Measurements from ENCODE around the gene SH3BP4. TPM values are rescaled to one million over a fixed set of nuclear protein-coding genes. Genes with fewer than 3 reads are reported as not detected.

The SH3BP4 gene
- total RNA-seq, 1 experiment from 2014 or later, result 98.8 TPM

DNA sequence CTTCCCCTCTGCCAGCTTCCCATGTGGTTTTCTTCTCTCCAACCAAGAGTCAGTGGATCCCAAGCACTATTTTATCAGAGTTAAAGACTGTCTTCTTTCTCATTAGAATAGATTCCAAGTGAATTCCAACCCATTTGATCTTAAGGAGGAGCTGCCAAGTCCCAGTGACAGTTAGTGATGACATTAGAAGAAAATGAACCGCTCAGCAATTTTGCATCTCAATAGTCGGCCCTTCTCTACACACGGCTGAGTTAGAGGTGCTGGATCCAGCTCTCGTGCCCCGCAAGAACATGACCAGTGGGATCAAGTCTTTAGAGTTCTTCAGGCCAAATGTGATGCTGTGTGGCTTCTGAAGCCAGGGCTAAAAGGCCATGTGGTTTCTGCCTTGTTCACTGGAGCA, 132.6 kb downstream of the SH3BP4 start:
- no peak for DNase-seq (ENCODE audit: low read depth)

DNA sequence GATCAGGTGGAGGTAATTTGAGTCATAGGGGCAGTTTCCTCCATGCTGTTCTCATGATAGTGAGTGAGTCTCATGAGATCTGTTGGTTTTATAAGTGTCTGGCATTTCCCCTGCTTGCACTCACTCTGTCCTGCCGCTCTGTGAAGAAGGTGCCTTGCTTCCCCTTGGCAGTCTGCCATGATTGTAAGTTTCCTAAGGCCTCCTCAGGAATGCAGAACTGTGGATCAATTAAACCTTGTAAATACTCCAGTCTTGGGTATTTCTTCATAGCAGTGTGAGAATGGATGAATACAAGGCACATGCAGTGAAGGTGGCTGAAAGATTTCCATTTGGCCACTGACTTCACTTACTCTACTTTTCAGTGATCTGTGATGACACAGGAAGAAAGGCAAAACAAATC, 133.7 kb downstream of the SH3BP4 start:
- DNase-seq (ENCODE audit: low read depth), result no peak

DNA sequence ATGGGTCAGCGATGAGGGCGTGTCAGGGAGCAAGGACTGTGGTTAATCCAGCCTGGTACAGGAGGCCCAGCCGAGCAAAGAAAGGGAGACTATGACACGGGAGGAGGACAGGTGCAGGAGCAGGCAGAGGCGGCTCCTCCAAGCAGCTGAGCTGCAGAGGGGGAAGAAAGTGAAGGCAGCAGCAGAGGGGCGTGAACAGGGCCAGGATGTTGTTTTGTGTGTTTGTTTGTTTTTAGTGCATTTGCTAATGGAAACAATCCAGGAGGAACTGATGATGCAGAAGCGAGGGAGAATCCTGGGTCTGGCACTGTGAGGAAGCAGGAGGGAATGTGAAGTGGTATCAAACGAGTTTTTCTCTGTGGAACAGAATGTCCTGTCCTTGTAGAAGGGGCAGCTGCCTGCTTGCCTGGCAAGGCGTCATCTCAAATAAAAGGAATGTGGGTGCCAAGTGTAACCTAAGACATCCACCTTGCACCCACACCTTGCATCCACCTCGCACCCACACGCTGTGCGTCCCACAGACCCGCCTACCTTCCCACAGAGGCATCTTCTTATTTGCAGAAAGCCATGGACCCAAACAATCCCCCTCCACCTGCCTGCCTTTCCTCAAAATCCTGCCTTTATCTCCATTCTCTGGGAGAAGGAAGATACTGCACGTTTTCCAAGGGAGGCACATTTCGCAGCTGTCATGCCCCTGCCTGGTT, 134.8 kb downstream of the SH3BP4 start:
- no peak for DNase-seq (ENCODE audit: low read depth)

DNA sequence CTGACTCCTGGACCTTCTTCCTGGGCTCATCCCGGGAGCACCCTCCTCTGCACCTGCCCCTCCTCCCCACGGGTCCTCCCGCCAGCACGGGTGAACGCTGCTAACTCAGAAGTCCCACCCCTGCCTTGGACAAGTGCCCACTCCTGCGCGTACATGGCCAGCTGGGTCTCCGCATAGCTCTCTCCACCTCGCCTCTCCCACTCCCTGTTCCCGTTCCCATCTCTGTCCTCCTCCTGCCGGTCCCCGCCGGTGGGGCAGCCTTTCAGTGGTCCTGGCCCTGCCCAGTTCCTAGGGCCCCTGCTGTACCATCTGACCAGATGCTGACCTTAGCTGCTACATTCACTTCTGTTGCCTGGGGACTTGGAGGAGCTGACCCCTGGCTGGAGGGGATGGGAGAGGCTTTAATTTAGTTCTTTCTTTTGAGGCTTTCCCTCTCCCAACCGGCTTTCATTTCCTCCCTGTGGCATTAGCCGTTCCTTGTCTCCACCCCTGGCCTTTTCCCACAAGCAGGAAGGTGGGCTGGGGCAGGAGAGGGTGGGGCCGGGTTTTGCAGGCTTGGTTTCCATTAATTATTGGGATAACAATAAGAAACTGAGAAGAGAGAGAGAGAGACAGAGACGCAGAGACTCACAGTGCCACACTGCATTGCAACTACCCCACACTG, 136.1 kb downstream of the SH3BP4 start:
- DNase-seq (ENCODE audit: low read depth), result no peak

DNA sequence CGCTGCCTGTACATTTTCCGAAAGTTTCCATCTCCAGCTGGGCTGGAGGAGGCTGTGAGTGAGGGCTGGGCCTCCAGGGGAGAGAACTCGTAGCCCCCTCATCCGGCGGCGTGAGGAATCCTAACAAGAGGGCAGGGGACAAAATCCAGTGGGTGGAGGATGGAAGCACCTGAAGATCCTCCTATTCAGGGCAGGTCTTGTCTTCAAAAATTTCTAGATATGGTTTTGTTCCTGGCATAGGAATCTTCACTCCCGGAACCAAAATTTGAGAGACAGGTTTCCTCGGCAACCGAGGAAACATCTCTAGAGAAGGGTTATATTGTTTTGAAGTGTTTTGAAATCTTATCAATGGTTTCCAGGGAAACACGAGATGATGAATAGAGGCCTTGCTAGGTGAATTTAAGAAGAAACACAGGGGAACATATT, 136.7 kb downstream of the SH3BP4 start:
- DNase-seq (ENCODE audit: low read depth), result peak; percentile 25

DNA sequence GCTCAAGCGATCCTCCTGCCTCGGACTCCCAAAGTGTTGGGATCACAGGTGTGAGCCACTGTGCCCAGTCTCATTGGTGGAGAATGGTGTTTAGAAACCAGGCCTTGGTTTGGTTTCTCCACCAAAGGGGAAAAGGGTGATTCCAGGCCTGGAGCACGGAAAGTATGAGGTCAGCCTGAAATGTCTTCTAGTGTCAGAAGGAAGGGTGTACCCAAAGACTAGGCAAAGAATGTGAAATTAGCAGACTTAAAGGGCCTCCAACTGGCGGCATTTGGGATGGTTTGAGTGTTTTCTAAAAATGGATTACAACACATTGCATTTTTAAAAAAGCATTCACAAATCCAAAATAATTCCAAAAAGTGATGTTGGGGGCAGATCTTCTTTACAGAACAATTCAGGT, 139.6 kb downstream of the SH3BP4 start:
- DNase-seq (ENCODE audit: low read depth), result no peak

DNA sequence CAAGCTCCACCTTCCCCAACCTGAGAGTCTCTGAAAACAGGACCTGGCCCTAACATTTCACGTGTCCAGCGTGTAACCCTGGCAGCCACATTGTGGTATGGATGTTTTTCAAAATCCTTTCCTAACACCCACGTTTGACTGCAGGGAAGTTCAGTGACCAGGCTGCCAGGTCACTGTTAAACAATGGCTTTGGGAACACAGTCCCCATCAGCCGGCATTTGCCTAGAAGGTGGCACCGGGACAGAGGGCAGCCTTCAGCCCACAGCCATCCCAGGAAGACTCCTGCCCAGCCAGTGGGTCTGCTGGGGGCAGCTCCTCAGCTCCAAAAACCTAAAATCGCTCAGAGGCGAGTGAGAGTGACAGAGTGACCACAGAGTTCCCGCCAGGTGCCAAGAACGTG, 140.2 kb downstream of the SH3BP4 start:
- DNase-seq (ENCODE audit: low read depth), result no peak

DNA sequence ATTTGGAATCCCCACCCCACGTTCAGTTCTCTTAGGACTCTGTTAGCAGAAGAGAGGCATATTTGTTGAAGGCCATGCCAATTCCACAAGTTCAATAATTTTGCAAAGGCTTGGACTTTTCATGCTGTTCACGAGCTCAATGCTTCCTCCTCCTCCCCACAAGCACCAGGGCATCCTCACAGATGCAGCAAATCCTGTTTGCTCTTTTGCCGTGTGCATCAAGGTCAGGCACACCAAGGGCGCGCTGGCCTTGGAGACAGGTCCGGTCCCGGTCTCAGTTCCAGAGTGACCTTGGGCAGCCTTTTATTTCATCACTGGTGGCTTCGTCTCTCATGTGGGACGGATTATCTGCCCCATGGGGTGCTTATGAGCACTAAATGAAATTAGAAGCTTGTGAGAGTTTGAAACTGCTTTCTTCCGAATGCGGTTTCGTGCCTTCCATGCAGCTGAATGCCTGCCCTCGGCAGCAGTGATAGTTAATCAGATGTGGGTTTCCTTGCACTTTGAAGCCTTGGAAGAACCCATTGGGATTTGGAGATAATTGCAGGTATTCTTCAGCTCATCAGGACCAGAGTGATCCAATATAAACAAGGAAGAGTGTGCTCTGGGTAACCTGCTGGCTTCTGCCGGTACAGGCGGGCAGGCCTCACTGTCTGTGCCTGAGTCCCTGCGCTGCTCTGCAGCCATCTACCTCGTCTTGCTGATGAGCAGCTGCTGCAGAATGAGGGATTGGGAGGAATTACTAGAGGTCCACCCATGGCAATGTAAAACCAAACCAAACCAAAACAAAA, 140.8 kb downstream of the SH3BP4 start:
- DNase-seq (ENCODE audit: low read depth), result no peak

DNA sequence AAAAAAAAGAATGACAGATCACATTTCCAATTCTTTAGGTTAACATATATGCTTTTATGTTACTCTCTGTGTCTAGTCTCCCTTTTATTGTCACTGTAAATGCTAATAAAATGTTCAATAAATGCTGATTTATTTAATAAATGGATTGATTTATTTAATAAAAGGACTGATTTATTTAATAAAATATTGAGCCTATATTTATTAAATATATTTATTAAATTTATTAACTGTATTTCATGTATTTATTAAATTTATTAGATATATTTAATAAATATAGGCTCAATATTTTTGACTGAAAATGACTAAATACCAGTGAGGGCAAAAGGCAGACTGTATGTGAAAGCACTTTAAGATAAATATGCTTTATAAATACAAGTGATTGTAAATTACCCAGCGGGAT, 142.6 kb downstream of the SH3BP4 start:
- DNase-seq (ENCODE audit: low read depth), result no peak

DNA sequence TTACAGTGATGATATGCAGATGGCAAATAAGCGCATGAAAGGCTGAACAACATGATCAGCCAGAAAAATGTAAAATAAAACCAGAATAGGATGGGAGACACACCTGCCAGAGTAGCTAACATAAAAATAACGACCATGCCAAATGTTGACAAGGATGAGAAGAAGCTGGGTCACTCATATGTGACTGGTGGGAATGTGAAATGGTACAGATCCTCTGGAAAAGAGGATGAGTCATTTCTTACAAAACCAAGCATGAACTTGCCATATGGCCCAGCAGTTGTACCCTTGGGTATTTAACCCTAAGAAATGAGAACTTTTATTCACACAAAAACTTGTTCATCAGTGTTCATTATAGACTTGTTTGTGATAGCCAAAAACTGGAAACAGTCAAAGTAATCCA, 143.8 kb downstream of the SH3BP4 start:
- DNase-seq (ENCODE audit: low read depth), result no peak

DNA sequence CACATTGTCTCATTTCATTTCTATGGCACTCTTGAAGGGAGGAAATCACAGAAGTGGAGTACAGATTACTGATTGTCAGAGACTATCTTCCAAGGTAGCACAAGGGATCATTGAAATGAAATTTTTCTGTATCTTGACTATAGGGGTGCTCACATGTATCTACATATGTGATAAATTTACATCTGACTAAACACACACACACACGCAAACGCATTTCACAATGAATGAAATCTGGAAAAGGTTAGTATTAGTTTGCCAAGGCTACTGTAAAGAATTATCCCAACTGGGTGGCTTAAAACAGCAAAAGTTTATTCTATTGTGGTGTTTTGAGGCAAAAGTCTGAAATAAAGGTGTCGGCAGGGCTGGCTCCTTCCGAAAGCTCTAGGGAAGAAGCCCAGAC, 144.6 kb downstream of the SH3BP4 start:
- DNase-seq (ENCODE audit: low read depth), result no peak

DNA sequence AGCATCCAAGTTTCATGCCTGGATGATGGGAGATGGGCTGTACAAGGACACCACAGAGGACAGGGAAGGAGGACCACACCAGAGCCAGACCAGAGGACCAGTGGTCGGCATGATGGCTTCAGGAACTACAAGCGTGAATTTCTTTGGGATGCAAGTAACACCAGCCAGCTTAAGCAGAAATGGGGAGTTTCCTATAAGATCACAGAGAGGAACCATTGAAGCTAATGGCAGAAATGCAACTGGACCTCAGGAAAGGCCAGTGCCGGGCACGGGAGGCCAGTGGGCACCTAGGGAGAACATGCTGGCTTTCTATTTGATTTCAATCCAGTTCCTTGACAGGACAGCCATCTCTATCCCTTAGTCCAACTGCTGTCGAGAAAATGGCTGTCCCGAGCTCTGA, 145.4 kb downstream of the SH3BP4 start:
- no peak for DNase-seq (ENCODE audit: low read depth)

DNA sequence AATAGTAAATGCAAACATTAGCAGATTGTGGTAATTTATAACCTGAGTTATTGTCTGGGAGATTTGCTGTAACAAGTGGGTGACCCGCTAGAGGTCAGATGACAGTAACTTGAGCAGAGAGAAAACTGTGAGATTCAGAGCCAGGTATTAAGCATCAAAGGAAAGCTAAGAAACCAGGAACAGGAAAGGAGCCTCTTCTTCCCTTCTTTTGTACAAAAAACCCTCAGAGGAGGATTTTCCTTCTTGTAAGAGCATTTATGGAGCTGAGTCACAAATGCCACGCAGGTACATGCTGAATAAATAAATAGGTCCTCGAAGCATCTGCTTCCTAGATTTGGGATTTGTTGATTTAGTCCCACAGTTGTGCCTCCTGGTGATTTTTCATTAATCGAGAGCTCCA, 146.5 kb downstream of the SH3BP4 start:
- DNase-seq (ENCODE audit: low read depth), result no peak

DNA sequence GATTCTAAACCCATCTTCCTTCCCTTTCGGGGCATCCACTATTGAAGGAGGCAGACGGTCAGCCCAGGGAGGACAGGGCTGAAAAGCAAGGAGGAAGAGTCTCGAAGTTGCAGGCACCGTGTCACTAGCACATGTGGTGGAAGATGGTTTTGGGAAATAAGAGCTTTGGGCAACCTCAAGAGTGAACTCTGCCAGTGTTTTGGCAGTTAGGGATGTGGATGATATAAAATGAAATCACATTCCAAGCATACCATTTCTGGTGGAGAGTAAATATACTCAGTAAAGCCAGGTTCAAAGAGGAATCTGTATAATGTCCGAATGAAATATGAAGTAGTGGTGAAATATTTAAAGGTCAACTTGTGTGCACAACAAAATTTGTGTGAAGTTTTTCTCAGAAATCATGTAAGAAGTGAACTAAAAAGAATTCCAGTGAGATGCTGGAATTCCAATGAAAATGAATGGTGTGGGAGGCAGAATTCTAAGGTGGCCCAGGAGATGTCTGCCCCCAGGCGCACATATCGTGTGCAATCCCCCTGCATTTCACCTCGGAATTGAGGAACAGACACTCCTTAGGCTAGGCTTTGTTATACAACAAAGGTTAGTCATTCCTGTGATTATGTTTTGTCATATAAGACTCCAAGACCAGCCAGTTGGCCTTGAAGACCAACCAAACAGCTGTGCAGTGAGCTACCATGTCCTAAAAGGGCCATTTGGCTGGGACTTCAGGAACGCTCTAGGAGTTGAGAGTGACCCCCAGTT, 147.1 kb downstream of the SH3BP4 start:
- peak; percentile 27 for DNase-seq (ENCODE audit: low read depth)

DNA sequence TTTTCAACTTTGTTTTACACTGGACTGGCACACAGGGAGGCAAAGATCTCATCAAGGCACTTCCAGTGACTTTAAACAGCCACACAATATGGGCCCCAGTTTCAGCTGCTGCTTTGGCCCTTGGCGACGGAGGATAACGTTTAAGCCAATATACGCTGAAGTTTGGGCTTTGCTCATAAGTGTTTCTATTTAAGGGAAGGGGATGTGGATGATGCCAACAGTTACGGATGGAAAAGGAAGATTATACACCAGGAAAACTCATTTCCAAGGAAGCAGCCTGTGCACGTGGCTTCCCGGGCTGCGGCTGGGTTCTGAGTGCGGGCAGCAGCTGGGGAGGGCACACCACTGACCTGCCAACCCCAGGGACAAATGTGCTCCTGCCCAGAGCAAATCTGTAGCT, 151.1 kb downstream of the SH3BP4 start:
- DNase-seq (ENCODE audit: low read depth), result no peak
